ENCODE results near the gene DNALI1. TPM values are rescaled to one million over a fixed set of nuclear protein-coding genes. Genes with fewer than 3 reads are reported as not detected.
A peak's percentile ranks its signal among the peaks of the same experiment; 100 is the strongest.

The DNALI1 gene
- polyA plus RNA-seq, 1 donor: 63.0 TPM

DNA sequence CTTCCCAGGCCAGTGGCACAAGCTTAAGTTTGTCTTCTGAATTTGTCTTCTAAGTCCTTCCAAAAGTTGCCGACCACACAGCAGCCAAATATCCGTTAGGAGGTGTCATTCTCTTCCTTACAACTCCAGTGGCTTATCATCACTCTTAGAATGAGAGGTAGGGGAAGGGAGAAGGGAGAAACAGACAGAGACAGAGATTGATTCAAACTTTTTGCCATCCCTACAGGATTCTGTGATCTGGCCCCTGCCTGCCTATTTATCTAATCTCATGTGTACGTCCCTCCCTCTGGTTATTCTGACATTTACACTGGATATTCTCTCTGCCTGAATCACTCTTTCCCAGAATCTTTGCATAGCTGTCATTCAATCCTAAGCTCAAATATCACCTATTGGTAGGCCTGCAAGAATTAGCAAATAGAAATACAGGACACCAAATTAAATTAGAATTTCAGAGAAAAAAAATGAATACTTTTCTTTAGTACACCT, 39.5 kb downstream of the DNALI1 start:
- no peak for DNase-seq

GRCh38 chr1:37599940-37600339, 43.2 kb downstream of the DNALI1 start:
- DNase-seq: no peak

GRCh38 chr1:37601441-37601840, 44.7 kb downstream of the DNALI1 start:
- no peak for DNase-seq

GRCh38 chr1:37602750-37603694, 46.3 kb downstream of the DNALI1 start:
- peak; percentile 39 for DNase-seq

DNA sequence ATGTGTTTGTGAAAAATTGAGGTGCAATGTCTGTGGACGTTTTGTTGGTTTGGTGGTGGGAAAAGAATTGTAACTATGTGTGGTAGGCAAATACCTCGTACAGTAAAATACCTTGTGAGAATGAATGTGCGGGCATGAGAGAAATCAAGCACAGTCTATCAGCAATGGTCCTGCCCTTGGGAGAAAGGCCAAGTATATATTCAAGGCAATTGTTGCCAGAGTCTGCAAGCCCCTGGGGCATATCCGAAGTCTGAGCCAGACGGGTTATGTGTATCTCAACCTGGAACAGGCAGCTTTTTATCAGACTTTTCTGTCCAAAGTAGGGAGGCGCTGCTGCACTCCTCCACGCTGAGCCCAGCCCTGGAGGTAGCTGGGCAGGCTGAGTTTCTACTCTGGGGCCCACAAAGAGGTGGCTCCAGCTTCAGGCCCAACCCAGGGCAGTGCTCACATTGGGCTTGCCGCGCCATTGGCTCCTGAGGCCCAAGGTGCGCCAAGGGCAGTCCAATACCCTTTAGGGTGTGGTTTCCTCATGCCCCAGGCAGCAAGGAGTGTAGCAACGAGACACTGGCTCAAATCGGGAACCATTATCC, 48.4 kb downstream of the DNALI1 start:
- DNase-seq: no peak

- no peak for DNase-seq
Measured at GRCh38 chr1:37605806-37606474, 49.2 kb downstream of the DNALI1 start.

- DNase-seq: no peak
Measured at GRCh38 chr1:37606481-37607263, 49.9 kb downstream of the DNALI1 start.

GRCh38 chr1:37609002-37609401, 52.3 kb downstream of the DNALI1 start:
- no peak for DNase-seq

DNA sequence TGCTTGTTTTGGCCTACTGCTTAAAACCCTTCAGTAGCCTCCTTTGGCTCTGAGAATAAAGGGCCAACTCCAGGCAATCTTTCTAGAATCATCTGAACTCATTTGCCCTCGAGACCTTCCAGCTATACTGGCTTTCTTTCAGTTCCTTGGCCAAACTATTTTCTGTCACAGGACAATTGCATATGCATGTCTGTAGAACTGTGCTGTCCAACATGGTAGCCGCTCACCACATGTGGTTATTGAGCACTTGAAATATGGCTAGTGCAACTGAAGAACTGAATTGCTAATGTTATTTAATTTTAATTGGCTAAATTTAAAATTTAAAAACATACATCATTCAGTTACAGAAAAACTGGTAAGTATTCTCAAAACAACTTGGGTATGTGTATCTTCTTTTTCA, 53.3 kb downstream of the DNALI1 start:
- no peak for DNase-seq

GRCh38 chr1:37612186-37612585, 55.4 kb downstream of the DNALI1 start:
- no peak for DNase-seq

- no peak for DNase-seq
Measured at GRCh38 chr1:37614105-37614504, 57.4 kb downstream of the DNALI1 start.

- DNase-seq: no peak
Measured at GRCh38 chr1:37616330-37616729, 59.6 kb downstream of the DNALI1 start.

Other genes starting within 250 kb of the DNALI1 start
- gene ZC3H12A, start 82.4 kb upstream of the DNALI1 start, polyA plus RNA-seq (ENCODE audit: insufficient read length): 1.7 TPM
- 108 TPM for gene MEAF6, start 42.2 kb upstream of the DNALI1 start, polyA plus RNA-seq (ENCODE audit: insufficient read length)
- 13.8 TPM for gene SNIP1, start 2.6 kb upstream of the DNALI1 start, polyA plus RNA-seq (ENCODE audit: insufficient read length)
- gene GNL2, start 39.0 kb downstream of the DNALI1 start, polyA plus RNA-seq (ENCODE audit: insufficient read length): 76.8 TPM
- 5.9 TPM for gene RSPO1, start 78.0 kb downstream of the DNALI1 start, polyA plus RNA-seq (ENCODE audit: insufficient read length)
- 25.6 TPM for gene CDCA8, start 135.6 kb downstream of the DNALI1 start, polyA plus RNA-seq (ENCODE audit: insufficient read length)
- 0.23 TPM for gene EPHA10, start 208.2 kb downstream of the DNALI1 start, polyA plus RNA-seq (ENCODE audit: insufficient read length)
- gene MANEAL, start 236.9 kb downstream of the DNALI1 start, polyA plus RNA-seq (ENCODE audit: insufficient read length): 3.6 TPM

Data from left kidney (tissue), 2 donors.